PC-3 (cell line): ENCODE data around the gene IFITM10.

Source experiments
- EZH2 ChIP-seq: fragments of 300-600 bp; sonication (generic); IDR thresholded peaks from one replicate; pipeline ENCODE4 v1.6.1; 2017; ENCODE audit warnings: antibody characterized with exemption, mild to moderate bottlenecking, low read length; ENCODE audit not compliant: unreplicated experiment
- TF ChIP-seq, protein P1 (sequence below): fragments of 300-600 bp; sonication (generic); conservative IDR thresholded peaks from 2 replicates; pipeline ENCODE4 v1.5.1; 2017; ENCODE audit warnings: antibody characterized with exemption, low read depth, mild to moderate bottlenecking, low read length

DNA sequence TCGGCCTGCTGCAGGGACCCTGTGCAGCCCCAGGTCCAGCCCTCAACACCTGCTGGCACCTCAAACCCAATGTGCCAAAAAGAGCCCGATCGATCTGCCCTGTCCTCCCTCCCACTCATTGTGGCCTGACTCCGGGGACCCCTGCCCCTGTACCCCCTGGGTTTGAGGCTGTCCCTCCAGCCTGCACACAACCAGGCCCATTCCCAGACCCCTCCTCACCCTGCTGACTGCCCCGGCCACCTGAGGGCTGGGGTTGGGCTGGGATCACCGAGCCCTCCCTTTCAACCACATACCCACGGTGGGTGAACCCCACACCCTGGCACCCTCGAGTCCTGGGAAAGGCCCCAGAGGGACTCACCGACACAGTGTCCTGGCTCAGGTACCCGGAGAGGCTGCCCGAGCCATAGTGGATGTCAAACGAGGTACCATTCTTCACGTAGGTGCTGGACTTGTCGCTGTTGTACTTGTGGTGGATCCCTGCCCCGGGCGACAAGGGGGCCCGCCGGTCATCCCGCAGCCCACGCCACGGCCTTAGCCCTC is 8.3 kb upstream of the IFITM10 start:
- TF ChIP-seq, protein P1, sequence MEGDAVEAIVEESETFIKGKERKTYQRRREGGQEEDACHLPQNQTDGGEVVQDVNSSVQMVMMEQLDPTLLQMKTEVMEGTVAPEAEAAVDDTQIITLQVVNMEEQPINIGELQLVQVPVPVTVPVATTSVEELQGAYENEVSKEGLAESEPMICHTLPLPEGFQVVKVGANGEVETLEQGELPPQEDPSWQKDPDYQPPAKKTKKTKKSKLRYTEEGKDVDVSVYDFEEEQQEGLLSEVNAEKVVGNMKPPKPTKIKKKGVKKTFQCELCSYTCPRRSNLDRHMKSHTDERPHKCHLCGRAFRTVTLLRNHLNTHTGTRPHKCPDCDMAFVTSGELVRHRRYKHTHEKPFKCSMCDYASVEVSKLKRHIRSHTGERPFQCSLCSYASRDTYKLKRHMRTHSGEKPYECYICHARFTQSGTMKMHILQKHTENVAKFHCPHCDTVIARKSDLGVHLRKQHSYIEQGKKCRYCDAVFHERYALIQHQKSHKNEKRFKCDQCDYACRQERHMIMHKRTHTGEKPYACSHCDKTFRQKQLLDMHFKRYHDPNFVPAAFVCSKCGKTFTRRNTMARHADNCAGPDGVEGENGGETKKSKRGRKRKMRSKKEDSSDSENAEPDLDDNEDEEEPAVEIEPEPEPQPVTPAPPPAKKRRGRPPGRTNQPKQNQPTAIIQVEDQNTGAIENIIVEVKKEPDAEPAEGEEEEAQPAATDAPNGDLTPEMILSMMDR, result no peak
- no peak for TF ChIP-seq EZH2
